ENCODE measurements around the gene CCIN. TPM values are rescaled to one million over a fixed set of nuclear protein-coding genes. Genes with fewer than 3 reads are reported as not detected.
"Not testable (repeated sequence)": the region's sequence is repeated elsewhere in the genome, so short reads cannot be mapped to it uniquely, and the experiment has no call there.

CCIN gene
- total RNA-seq, 1 donor from 2014 or later = not detected

- Mint-ChIP-seq H3K9me3 (ENCODE audit: low read depth) (no peaks in the 10 kb centered on the region), H3K27ac (no peak overlapping the region), H3K4me1 (ENCODE audit: low read depth) (no peaks in the 10 kb centered on the region), H3K4me3 (ENCODE audit: low read depth) (no peak overlapping the region), H3K36me3 (ENCODE audit: insufficient read depth) (peaks cover 12% of the 10 kb centered on the region), H3K27me3 (peaks cover 9% of the 10 kb centered on the region)
- DNase-seq (ENCODE audit: low spot score, unreplicated experiment) = no peak
- no peak for TF ChIP-seq CTCF (IDR thresholded peaks at IDR 0.05; ENCODE audit: unreplicated experiment)
These were observed 43.9 kb upstream of the CCIN start for GRCh38 chr9:36125062-36125855.

- H3K9me3 Mint-ChIP-seq (ENCODE audit: low read depth) = no peaks in the 10 kb centered on the region
- no peak overlapping the region for H3K4me3 Mint-ChIP-seq (ENCODE audit: low read depth)
- no peak for DNase-seq (ENCODE audit: low spot score, unreplicated experiment)
- TF ChIP-seq CTCF (IDR thresholded peaks at IDR 0.05; ENCODE audit: unreplicated experiment) = no peak
- H3K36me3 Mint-ChIP-seq (ENCODE audit: insufficient read depth) = peaks cover 10% of the 10 kb centered on the region
- H3K27ac Mint-ChIP-seq = no peak overlapping the region
- no peaks in the 10 kb centered on the region for H3K4me1 Mint-ChIP-seq (ENCODE audit: low read depth)
- H3K27me3 Mint-ChIP-seq = peaks cover 9% of the 10 kb centered on the region
These were observed 43.0 kb upstream of the CCIN start for GRCh38 chr9:36126016-36126730.

GRCh38 chr9:36127652-36128244 is 41.4 kb upstream of the CCIN start:
- TF ChIP-seq CTCF (IDR thresholded peaks at IDR 0.05; ENCODE audit: unreplicated experiment) = no peak
- H3K27me3 Mint-ChIP-seq = peaks cover 14% of the 10 kb centered on the region
- H3K27ac Mint-ChIP-seq = no peak overlapping the region

GRCh38 chr9:36128349-36128748 is 40.8 kb upstream of the CCIN start:
- Mint-ChIP-seq H3K36me3 (ENCODE audit: insufficient read depth) (no peaks in the 10 kb centered on the region), H3K4me1 (ENCODE audit: low read depth) (no peaks in the 10 kb centered on the region), H3K4me3 (ENCODE audit: low read depth) (no peak overlapping the region), H3K9me3 (ENCODE audit: low read depth) (no peaks in the 10 kb centered on the region), H3K27ac (no peak overlapping the region), H3K27me3 (peaks cover 15% of the 10 kb centered on the region)
- TF ChIP-seq CTCF (IDR thresholded peaks at IDR 0.05; ENCODE audit: unreplicated experiment) = no peak
- DNase-seq (ENCODE audit: low spot score, unreplicated experiment) = no peak

More at GRCh38 chr9:36127652-36128244, 41.4 kb upstream of the CCIN start:
- Mint-ChIP-seq H3K36me3 (ENCODE audit: insufficient read depth) (peaks cover 2% of the 10 kb centered on the region), H3K4me1 (ENCODE audit: low read depth) (no peaks in the 10 kb centered on the region), H3K4me3 (ENCODE audit: low read depth) (no peak overlapping the region), H3K9me3 (ENCODE audit: low read depth) (no peaks in the 10 kb centered on the region)
- DNase-seq (ENCODE audit: low spot score, unreplicated experiment) = no peak

- no peaks in the 10 kb centered on the region for H3K36me3 Mint-ChIP-seq (ENCODE audit: insufficient read depth)
These were observed 40.0 kb upstream of the CCIN start for GRCh38 chr9:36129139-36129538.

GRCh38 chr9:36131666-36132065 is 37.5 kb upstream of the CCIN start:
- peaks cover 39% of the 10 kb centered on the region for H3K27me3 Mint-ChIP-seq
- H3K27ac Mint-ChIP-seq; H3K36me3 Mint-ChIP-seq (ENCODE audit: insufficient read depth); H3K4me1 Mint-ChIP-seq (ENCODE audit: low read depth); H3K9me3 Mint-ChIP-seq (ENCODE audit: low read depth); H3K4me3 Mint-ChIP-seq (ENCODE audit: low read depth); DNase-seq (ENCODE audit: low spot score, unreplicated experiment): not testable (repeated sequence)

More at GRCh38 chr9:36129139-36129538, 40.0 kb upstream of the CCIN start:
- H3K4me3 Mint-ChIP-seq (ENCODE audit: low read depth) = no peak overlapping the region
- no peak for DNase-seq (ENCODE audit: low spot score, unreplicated experiment)
- no peak overlapping the region for H3K27ac Mint-ChIP-seq
- TF ChIP-seq CTCF (IDR thresholded peaks at IDR 0.05; ENCODE audit: unreplicated experiment) = no peak
- no peaks in the 10 kb centered on the region for H3K4me1 Mint-ChIP-seq (ENCODE audit: low read depth)
- peaks cover 22% of the 10 kb centered on the region for H3K27me3 Mint-ChIP-seq
- H3K9me3 Mint-ChIP-seq (ENCODE audit: low read depth) = no peaks in the 10 kb centered on the region

Measured in progenitor cell of endocrine pancreas (in vitro differentiated cells).